Measurements from ENCODE around the gene SLC16A2. TPM values are rescaled to one million over a fixed set of nuclear protein-coding genes. Genes with fewer than 3 reads are reported as not detected.

The SLC16A2 gene
- polyA plus RNA-seq, 3 donors: not detected

GRCh38 chrX:74493806-74494205 is 72.5 kb downstream of the SLC16A2 start:
- H3K4me1 ChIP-seq (ENCODE audit: control insufficient read depth in 1 of 2, insufficient read depth in 2 of 2, low read length in 2 of 2): no peaks in the 10 kb centered on the region
- peaks cover 0 to 3% (median 0%) of the 10 kb centered on the region in 7 donors for H3K9me3 Mint-ChIP-seq
- H3K4me3 ChIP-seq (replicated peaks in 1 of 3; ENCODE audit: low read depth in 2 of 3, low read length in 3 of 3): no peak overlapping the region
- no peaks in the 10 kb centered on the region for H3K79me2 ChIP-seq (ENCODE audit: insufficient read depth, low read length)
- H3K27me3 Mint-ChIP-seq (ENCODE audit: low read depth in 3 of 3): peaks cover 0 to 9% (median 2%) of the 10 kb centered on the region in 3 donors
- no peak overlapping the region for H3K4me2 ChIP-seq (replicated peaks; ENCODE audit: extremely low read depth, low read length, poor library complexity, severe bottlenecking)
- H3K4me1 Mint-ChIP-seq: no peaks in the 10 kb centered on the region
- H3K27ac ChIP-seq (ENCODE audit: low read depth in 1 of 2, low read length in 2 of 2): no peak overlapping the region
- H3K9ac ChIP-seq (ENCODE audit: insufficient read depth, low read length, poor library complexity, severe bottlenecking): no peak overlapping the region
- DNase-seq: no peak
- no CpG with 5 or more reads among the region's 3 CpGs for WGBS (ENCODE audit: insufficient coverage)
- no peaks in the 10 kb centered on the region for H3K36me3 Mint-ChIP-seq
- TF ChIP-seq, protein P1, sequence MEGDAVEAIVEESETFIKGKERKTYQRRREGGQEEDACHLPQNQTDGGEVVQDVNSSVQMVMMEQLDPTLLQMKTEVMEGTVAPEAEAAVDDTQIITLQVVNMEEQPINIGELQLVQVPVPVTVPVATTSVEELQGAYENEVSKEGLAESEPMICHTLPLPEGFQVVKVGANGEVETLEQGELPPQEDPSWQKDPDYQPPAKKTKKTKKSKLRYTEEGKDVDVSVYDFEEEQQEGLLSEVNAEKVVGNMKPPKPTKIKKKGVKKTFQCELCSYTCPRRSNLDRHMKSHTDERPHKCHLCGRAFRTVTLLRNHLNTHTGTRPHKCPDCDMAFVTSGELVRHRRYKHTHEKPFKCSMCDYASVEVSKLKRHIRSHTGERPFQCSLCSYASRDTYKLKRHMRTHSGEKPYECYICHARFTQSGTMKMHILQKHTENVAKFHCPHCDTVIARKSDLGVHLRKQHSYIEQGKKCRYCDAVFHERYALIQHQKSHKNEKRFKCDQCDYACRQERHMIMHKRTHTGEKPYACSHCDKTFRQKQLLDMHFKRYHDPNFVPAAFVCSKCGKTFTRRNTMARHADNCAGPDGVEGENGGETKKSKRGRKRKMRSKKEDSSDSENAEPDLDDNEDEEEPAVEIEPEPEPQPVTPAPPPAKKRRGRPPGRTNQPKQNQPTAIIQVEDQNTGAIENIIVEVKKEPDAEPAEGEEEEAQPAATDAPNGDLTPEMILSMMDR (IDR thresholded peaks at IDR 0.05): no peak
- H3K36me3 ChIP-seq (replicated peaks in 1 of 2; ENCODE audit: control insufficient read depth in 1 of 2, insufficient read depth in 2 of 2, low read length in 2 of 2): no peaks in the 10 kb centered on the region
- no peak overlapping the region for H3K4me3 Mint-ChIP-seq
- H3K27me3 ChIP-seq (ENCODE audit: control insufficient read depth in 2 of 2, insufficient read depth in 2 of 2, low read length in 2 of 2): no peaks in the 10 kb centered on the region
- intact Hi-C loops (cut with micrococcal nuclease): no loop called here
- H2AFZ ChIP-seq (ENCODE audit: insufficient read depth, low read depth, low read length, poor library complexity, severe bottlenecking): no peak overlapping the region
- H4K20me1 ChIP-seq (ENCODE audit: insufficient read depth, low read length): no peaks in the 10 kb centered on the region
- H3K9me3 ChIP-seq (replicated peaks in 1 of 2; ENCODE audit: control insufficient read depth in 1 of 2, insufficient read depth in 1 of 2, low read length in 2 of 2): no peaks in the 10 kb centered on the region
- no peak overlapping the region for H3K27ac Mint-ChIP-seq

DNA sequence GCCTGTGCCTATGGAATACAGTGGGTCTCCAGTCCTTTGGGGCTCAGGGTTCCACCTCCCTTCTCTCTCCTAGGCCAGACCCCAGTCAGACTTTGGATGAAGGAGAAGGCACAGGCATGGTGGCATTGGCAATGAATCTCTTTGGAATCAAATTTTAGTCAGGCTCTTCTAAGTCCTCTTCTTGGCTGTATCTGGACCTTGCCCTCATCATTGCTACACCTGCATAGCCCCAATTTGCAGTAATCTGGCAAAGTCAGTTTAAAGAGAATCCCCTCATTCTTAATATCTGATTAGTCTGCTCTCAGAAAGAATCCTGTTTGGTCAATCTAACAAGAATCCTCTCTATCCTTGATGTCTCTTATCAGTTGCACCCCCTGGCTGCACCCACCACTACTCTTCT is 77.6 kb downstream of the SLC16A2 start:
- TF ChIP-seq, protein P1 (IDR thresholded peaks at IDR 0.05): no peak
- Histone ChIP-seq H3K27ac (ENCODE audit: low read depth in 1 of 2, low read length in 2 of 2) (no peak overlapping the region), H3K36me3 (replicated peaks in 1 of 2; ENCODE audit: control insufficient read depth in 1 of 2, insufficient read depth in 2 of 2, low read length in 2 of 2) (no peaks in the 10 kb centered on the region), H3K79me2 (ENCODE audit: insufficient read depth, low read length) (no peaks in the 10 kb centered on the region), H4K20me1 (ENCODE audit: insufficient read depth, low read length) (no peaks in the 10 kb centered on the region), H3K9me3 (replicated peaks in 1 of 2; ENCODE audit: control insufficient read depth in 1 of 2, insufficient read depth in 1 of 2, low read length in 2 of 2) (no peaks in the 10 kb centered on the region), H3K4me3 (replicated peaks in 1 of 3; ENCODE audit: low read depth in 2 of 3, low read length in 3 of 3) (no peak overlapping the region), H3K9ac (ENCODE audit: insufficient read depth, low read length, poor library complexity, severe bottlenecking) (no peak overlapping the region), H3K4me1 (ENCODE audit: control insufficient read depth in 1 of 2, insufficient read depth in 2 of 2, low read length in 2 of 2) (no peaks in the 10 kb centered on the region), H3K4me2 (replicated peaks; ENCODE audit: extremely low read depth, low read length, poor library complexity, severe bottlenecking) (no peak overlapping the region), H2AFZ (ENCODE audit: insufficient read depth, low read depth, low read length, poor library complexity, severe bottlenecking) (no peak overlapping the region), H3K27me3 (ENCODE audit: control insufficient read depth in 2 of 2, insufficient read depth in 2 of 2, low read length in 2 of 2) (no peaks in the 10 kb centered on the region)
- Mint-ChIP-seq H3K4me3 (no peak overlapping the region), H3K27ac (no peak overlapping the region), H3K4me1 (no peaks in the 10 kb centered on the region), H3K9me3 (peaks cover 0 to 3% (median 0%) of the 10 kb centered on the region in 7 donors), H3K36me3 (no peaks in the 10 kb centered on the region), H3K27me3 (ENCODE audit: low read depth in 3 of 3) (peaks cover 0 to 9% (median 0%) of the 10 kb centered on the region in 3 donors)
- intact Hi-C loops (cut with micrococcal nuclease): no loop called here
- DNase-seq: no peak

All from CD14-positive monocyte (primary cell).